HG02852 (cell line): Measurements from ENCODE around the gene ZFP92.

ENCODE experiments used
- ATAC-seq: cut with Tn5 transposase; IDR thresholded peaks from one replicate; pipeline ENCODE4 v1.9.1; 2021; ENCODE audit warnings: mild to moderate bottlenecking, moderate library complexity; ENCODE audit not compliant: unreplicated experiment

ZFP92 gene

DNA sequence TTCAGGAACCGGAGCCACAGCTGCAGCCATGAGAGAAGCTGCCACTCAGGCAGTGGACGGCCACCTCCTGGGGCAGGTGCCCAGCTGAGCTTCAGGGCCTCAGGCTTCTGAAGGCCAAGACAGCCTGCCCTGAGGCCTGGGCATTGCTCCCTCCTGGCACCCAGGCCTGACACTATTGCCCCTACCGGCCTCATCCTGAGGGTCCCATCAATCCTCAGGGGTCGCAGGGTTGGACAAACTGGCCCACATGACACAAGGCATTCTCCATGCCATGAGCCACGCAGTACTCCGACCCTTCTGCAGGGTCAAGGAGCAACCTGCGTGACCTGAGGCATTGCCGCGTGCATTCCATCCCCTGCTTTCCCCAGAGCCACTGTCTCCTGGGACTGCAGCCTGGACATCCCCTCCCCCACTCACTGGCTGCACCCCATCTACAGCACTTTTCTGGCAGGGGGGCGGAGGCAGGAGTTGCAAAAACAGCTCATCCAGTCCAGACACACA, 3.0 kb upstream of the ZFP92 start:
- ATAC-seq, result no peak

DNA sequence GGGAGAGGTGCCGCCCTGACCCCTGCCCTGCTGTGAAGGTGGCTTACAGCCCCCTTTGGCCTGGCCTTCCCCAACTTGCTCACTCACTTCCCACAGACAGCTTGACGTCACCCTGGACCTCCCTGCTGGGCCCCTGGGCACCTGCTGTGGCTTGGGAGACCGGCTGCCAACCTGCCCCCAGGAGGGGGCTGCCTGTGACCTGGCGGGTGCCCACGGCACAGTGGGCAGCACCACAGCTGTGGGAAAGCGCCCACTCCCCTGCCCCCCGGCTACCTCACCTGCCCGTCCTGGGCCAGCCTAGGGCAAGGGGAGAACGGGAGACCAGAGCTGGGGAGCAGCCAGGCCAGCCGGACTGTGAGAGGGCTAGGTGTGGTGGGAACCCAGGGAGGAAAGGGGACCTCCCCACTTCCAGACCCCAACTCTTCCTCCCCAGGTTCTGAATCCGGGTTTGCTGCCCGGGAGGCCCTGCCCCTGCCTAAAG, 2.4 kb upstream of the ZFP92 start:
- ATAC-seq, result no peak

DNA sequence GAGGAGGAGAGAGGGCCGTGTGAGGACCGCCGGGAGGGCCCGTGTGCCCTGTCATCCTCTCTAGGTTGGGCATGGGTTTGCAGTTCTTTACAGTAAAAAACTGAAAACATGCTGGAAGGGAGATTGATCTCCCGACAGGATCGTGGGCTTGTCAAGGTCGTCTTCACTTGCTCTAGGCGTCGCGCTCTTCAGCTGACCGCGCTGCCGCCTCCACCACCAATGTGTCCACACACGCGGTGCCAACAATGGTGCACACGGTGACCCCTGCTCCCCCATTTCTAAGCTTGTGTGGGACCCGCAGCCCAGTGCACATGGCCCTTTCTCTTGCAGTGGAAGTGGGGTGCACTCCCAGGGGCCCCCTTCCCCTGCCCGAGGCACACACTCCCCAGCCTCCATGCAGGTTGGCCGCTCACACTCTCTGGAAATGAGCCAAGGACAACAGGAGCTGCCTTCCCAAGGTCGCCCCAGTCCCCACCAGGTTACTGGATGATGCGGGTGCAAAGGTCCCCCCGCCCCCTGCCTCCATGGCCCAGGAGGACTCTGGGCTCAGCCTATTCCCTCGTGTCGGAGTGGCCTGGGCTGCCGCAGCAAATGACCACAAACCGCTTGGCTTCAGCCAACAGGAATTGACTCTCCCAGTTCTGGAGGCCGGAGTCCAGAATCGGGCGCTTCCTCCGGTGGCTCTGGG, 1.7 kb upstream of the ZFP92 start:
- no peak for ATAC-seq

DNA sequence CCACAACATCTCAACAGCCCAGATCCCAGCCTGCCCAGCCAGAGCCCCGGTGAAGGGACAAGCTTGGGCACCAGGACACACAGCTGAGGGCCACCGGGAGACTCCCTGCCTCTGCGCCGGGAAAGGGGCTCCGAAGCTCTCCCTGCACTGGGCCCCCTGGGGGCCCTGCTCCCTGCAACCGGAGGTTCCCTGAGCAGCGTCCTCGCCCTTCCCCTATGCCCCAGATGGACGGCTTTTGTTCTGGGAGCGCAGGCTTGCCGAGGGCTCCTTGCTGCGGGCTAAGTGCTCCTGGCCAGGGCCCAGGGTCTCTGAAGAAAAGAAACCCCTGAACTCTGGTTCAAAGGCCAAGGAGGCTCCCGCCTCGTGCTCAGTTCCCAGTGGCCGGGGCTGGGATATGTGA, 899 bp upstream of the ZFP92 start:
- ATAC-seq, result no peak

DNA sequence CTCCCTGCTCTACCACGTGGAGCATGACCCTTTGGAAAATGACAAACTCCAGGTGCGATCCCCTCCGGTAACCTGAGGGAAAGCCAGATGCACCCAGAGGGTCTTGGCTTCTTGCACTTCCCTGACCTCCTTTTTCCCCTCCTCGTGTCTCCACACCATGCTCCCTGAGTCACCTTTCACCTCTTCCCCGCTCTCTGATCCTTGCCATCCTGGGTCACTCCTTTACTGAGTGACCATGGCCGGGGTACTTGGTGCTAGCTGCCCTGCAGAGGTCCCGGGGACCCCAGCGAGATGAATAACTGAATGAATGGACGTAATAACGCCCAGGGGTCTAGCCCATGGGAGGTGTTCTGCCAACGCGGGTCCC, 401 bp upstream of the ZFP92 start:
- ATAC-seq, result no peak

DNA sequence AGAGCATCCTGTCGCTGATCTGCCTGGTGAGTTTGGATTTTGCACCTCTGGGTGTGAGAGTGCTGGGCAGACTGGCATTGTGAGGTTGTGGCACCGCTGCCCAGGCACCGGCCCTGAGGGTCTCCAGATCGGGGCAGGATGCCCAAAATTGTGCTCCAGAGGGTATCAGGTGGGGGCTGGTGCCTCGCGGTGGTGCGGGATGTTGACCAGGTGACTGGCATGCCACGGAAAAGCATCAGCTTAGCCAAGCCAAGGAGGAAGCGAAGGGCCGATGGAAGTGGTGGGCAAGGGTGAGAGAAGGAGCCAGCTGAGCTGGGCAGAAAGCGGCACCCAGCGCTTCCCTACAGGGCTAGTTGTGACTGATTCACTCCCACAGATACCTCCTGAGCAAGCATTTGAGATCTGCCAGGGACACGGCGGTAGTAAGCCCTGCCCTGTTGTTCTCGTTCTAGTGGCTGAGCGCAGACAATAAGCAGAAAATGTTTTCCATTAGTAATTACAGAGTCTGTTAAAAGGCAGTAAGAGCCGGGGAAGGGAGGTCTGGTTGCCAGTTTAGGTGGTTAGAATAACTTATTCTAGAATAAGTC, 809 bp downstream of the ZFP92 start:
- no peak for ATAC-seq

DNA sequence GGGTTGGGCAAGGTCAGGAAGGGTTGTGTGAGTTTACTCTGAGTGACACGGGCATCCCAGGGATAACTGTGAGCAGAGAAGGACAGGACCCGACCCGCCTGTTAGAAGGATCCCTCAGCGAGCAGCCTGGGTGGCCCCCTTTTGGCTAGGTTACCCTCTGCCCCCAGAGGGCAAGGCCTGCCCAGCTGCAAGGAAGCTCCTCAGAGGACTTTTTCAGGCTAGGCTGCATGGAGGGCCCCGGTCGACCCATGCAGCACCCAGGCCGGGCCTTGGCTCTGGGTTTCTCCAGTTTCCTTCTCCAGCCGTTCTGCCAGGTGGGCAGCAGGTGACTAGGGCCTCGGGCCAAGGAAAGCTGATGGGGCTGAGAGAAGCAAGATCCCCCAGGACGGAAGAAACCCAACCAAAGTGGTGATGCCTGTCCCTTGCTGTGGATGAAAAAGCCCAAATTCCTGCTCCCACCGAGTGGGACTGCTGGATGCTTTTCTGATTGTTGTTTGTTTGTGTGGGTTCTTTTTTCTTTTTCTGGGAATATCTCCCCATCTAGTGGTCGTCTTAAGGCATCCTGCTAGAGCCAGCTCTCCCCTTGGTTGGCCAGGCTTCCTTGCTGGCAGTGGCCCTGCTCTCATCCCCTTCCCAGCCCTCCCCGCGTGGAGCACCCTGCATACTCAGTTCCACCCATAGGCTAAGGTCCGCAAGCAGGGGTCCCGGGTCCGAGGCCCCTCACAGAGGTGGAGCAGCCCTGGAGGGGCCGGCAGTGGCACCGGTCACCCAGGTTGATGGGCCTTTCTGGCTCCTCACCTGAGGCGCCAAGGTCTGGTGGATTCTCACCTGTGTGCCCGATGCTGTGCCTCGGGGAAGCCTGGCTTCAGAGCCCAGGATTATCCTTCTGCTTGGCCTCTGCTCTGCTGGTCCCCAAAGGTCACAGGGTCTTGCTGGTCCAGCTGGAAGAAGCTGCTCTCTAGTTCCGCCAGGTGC, 1.8 kb downstream of the ZFP92 start:
- ATAC-seq, result no peak

DNA sequence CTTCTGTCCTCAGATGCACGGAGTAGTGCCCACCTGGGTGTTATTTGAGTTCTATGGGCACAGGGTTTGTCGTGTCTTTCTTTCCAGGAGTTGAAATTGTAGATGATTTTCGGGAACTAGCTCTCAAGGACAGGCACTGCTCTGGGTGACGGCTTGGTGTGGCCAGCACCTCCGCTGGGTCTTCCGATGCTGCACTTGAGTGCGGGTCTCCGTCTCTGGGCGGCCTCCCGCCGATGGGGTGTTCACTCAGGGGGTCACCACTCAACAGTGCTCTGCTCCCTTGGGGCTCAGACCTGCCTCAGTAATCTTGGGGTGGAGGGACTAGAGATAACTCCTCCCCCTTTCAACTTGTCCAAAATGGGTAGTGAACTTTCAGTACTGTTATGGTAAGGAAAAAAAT, 2.5 kb downstream of the ZFP92 start:
- no peak for ATAC-seq

DNA sequence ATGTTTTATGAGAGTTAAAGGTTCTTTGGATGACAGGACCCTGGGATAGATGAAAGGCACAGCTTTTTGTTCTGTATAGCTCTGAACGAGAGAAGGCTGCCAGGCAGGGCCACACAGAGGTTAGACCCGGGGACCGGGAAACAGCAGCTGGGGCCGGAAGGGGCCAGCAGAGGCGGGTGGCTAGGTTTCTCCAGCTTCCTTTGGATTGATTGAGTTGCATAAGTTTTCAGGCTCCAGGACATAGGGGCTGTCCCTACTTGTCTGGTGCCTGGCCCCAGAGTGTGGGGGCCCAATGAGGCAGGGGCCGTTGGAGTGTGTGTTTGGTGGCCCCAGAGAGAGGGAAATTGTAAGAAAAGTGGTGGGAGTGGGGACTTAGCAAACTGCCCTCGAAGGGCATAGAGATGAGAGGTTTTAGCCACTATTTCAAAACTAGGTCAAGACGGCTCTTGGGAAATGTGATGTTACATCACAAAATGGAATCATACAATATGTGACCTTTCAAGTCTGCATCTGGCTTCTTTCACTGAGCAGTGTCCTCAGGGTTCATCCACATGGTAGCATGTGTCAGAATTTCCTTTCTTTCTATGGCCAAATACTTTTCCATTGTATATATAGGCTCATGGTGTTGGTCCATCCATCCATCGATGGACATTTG, 3.7 kb downstream of the ZFP92 start:
- no peak for ATAC-seq

DNA sequence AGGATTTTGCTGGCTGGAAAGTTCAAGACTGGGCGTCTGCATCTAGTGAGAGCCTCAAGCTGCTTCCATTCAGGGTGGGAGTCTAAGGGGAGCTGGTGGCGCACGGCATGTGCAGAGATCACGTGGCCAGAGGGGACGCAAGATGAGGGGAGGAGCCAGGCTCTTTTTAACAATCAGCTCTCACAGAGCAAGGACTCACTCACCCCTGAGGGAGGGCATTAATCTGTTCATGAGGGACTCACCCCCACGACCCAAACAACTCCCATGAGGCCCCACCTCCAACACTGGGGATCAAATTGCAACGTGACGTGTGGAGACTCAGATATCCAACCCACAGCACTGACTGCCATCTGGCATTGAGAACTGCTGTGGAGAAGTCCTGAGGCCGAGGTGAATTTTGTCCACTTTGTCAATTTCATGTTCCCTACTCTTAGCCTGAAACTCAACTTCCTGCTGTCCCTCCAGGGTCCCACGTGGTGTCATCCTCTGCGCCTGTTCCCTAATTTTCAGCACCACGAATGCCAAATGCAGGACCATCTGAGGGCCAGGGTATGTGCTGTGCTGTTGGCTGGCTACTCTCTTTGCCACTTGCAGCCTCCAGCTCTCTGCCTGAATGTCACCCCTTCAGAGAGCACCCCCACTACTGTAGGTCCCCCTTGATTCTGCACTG, 5.6 kb downstream of the ZFP92 start:
- no peak for ATAC-seq

DNA sequence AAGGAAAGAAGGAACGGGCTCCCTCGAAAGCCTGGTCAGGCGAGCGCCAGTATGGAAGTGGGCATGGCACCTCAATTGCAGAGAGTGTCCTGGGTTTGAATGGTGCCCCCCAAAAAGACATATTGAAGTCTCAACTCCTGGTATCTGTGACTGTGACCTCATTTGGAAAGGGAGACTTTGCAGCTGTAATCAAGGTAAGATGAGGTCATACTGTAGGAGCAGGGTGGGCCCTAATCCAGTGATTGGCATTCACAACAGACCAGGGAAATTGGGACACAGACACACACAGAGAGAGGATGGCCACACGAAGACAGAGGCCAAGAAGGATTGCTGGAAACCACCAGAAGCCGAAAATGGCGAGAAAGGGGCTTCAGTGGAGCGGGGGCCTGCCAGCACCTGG, 6.4 kb downstream of the ZFP92 start:
- no peak for ATAC-seq

DNA sequence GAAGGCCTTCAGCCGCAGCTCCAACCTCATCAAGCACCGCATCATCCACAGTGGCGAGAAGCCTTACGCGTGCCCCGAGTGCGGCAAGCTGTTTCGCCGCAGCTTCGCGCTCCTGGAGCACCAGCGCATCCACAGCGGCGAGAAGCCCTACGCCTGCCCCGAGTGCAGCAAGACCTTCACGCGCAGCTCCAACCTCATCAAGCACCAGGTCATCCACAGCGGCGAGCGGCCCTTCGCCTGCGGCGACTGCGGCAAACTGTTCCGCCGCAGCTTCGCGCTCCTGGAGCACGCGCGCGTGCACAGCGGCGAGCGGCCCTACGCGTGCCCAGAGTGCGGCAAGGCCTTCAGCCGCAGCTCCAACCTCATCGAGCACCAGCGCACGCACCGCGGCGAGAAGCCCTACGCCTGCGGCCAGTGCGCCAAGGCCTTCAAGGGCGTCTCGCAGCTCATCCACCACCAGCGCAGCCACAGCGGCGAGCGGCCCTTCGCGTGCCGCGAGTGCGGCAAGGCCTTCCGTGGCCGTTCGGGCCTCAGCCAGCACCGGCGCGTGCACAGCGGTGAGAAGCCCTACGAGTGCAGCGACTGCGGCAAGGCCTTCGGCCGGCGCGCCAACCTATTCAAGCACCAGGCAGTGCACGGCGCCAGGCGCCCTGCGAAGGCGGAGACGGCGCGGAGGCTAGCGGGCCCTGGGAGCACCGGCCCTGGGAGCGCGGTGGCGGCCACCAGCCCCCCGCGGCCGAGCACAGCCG, 9.8 kb downstream of the ZFP92 start:
- ATAC-seq, result no peak

DNA sequence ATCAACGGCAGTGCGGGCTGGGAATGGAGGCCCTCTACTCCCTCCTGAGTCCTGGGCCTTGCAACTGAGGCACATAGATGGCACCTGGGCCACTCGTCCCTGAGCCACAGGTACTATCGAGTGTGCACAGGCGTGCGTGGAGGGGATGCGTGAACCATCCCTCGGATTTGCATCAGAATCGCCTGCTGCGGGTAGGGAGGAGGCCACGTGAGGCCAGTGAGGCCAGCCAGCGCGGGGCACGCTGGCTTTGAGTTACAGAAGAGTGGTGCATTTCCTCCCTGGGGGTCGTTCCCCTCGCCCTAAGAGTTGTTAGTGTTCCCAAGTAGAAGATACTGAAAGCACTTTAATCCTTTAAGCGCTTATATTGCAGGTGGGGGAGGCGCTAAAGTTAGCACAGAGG, 10.6 kb downstream of the ZFP92 start:
- ATAC-seq, result no peak

DNA sequence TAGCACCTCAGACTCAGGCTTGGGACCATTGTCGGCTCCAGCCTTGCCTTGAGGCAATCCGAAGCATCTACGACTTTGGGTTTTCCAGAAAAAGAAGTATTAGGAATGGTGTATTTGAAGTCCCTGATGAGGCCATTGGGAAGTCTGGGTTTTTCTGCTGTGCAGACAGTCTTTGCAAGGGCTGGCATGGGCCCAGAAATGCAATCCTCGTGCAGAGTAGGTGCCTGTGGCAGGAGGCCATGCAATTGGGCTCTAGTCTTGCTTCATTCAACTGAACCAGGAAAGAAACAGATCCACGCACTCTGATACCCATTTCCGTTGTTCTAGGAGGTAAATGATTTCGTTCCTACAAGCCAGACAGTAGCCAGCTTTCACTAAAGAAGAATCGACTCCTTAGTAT, 12.4 kb downstream of the ZFP92 start:
- no peak for ATAC-seq

DNA sequence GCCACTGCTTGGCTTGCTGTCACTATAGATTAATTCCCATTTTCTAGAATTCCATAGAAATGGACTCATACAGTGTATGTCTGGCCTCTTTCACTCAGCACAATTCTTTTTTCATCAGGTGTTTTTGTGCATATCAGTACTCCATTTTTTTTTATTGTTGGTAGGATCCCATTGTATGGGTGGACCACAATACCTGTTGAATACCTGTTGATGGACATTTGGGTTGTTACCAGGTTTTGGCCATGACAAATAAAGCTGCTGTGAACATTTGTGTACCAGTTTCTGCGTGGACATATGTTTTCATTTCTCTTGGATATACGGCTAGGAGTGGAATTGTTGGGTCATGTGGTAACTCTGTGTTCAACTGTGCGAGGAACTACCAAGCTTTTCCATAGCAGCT, 14.9 kb downstream of the ZFP92 start:
- no peak for ATAC-seq

DNA sequence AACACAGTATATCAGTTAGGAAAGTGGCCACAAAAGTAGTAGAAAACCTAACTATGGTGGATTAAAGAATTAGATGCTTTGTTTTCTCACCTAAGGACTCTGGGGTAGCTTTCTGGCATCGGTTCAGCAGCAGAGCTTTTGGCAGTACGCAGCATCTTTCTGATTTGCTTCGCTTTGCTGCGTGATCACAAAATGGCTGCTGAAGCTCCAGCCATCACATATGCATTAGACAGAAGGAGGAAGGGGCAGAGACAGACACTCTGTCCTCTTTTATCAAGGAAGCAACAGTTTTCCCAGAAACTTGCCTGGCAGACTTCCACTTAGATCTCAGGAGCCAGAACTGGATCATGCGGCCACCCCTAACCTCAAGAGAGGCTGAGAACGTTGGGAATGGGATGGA, 19.5 kb downstream of the ZFP92 start:
- no peak for ATAC-seq

DNA sequence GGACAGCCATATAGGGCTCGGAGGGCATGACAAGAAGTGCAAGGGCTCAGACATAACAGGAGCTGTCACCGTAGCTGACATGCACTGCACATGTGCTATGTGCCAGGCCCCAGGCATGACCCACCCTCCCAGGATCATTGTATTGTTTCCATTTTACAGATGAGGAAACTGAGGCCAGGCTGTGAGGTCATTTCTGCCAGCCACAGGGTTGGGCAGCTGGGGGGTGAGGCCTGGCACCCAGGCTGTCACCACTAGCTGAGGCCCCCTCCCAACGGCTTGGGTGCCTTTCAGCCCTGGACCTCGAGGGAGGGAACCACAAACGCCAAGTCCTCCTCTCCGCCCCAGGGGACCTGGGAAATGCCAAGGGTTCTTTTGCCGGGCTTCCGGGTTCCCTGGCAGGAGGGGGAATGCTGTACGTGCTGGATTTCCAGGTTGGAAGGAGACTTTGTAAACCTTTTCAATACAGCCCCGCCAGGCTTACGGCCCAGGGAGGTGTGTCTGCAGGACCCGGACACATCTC, 21.9 kb downstream of the ZFP92 start:
- ATAC-seq, result no peak

DNA sequence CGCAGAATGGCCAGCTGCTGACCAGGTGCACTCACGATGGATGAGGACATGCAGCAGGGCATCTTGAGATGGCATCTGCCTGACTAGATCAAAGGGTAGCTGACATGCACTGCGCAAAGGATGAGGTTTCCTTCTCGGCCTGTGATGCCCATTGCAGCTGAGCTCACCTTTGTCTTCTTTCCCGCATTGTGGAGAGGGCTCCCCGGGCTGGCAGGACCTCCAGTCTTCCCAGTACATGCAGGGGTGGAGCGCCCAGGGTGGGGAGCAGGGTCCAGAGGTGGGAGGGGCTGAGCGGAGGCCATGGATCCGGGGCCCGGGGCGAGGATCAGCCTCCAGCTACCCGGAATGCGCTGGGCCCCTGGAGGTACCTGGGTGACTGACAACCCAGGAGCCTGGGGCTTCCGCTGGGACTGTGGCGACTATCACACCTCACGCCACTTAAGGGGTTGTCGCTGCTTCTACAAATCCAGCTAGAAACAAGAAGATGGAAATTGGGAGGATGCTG, 22.6 kb downstream of the ZFP92 start:
- ATAC-seq, result no peak

DNA sequence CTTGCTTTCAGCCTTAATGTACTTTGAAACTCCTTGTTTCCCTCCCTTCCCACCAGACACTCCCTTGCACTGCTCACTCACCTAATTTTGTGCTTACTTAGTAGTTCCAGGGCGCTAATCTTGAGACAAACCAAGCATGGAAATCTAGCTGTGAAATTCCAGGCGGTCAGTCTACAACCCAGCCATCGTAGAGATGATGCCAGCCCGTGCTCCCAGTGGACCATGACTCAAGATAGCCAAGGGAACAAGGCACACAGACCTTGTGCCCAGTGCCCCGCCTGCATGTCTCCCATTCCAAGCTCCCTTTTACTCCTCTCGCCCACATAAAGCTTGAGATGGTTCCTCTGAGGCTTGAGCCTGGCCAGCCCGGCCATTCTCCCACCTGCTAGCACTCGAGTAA, 23.5 kb downstream of the ZFP92 start:
- ATAC-seq, result no peak
